GM21360 (cell line): ENCODE data around the gene SEPTIN5.
"Not testable (repeated sequence)": the region's sequence is repeated elsewhere in the genome, so short reads cannot be mapped to it uniquely, and the experiment has no call there.

Experiments used
- ATAC-seq: cut with Tn5 transposase; IDR thresholded peaks from one replicate; pipeline ENCODE4 v1.9.1; 2021; ENCODE audit warnings: mild to moderate bottlenecking, moderate library complexity; ENCODE audit not compliant: unreplicated experiment

SEPTIN5 gene

DNA sequence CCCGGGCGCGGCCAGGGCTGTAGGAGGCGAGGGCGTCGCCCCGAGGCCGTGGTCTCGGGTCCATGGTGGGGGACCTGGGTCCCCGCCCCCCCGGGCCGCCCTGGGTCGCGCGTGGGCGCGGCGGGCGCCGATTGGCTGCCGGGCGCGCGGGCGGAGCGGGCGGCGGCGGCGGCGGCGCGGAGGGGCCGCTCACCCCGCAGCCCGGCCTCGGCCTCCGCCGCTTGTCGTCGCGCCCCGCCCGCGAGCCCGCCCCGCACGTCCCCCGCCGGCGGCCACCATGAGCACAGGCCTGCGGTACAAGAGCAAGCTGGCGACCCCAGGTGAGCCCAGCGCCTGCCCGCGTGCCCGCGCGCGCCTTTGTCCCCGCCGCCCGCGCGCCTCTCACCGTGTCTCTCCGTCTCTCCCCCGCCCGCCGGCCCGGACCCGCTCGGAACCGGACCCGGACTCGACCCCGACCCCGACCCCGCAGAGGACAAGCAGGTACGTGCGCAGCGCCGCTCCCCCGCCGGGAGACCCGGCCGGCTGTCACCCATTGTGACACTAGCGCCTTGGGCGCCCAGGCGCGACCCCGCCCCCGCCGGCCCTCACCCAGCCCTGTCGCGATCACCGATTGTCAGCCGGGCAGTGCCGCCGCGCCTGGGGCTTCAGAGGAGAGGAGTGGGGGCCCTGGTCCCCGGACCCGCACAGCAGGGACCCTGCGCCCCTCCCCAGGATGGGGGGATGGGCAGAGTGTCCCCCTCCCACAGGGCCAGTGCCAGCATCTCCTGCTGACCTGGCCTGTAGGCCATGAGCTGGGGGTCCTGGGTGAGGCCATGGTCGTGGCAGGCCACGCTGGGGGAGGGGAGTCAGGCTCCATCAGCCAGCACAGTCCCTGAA, at the start of gene SEPTIN5:
Gene SEPTIN5 (plus strand): TSS at position 192 of the 876 bp plus-strand sequence. CDS start 86 bp downstream, at position 278.
- no peak for ATAC-seq

DNA sequence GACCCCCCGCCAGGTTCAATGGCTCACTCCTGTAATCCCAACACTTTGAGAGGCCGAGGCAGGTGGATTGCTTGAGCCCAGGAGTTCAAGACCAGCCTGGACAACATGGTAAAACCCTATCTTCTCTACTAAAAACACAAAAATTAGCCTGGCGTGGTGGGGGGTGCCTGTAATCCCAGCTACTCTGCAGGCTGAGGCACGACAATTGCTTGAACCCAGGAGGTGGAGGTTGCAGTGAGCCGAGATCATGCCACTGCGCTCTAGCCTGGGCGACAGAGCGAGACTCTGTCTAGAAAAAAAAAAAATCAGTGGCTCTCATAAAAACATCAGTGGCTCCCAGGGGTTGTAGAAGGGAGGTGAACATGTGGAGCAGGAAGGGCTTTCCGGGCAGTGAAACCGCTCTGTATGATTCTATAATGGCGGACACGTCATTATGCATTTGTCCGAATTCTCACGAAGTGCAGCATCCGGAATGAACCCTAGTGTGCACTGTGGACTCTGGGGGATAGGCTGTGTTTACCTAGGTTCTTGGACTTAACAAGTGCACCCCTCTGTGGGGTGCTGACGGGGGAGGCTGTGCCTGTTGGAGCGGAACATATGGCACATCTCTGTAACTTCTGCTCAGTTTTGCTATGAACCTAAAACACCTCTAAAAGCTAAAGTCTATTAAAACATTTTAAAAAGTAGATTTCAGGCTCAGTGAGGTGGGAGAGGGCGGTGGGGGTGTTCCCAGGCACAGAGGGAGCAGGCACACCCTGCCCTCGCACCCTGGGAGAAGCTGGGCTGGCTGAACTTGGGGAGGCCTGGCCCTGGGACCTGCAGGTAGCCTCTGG, 49.1 kb upstream of the SEPTIN5 start:
- ATAC-seq, result no peak

- ATAC-seq, result no peak
These were observed 48.3 kb upstream of the SEPTIN5 start for GRCh38 chr22:19665784-19666672.

DNA sequence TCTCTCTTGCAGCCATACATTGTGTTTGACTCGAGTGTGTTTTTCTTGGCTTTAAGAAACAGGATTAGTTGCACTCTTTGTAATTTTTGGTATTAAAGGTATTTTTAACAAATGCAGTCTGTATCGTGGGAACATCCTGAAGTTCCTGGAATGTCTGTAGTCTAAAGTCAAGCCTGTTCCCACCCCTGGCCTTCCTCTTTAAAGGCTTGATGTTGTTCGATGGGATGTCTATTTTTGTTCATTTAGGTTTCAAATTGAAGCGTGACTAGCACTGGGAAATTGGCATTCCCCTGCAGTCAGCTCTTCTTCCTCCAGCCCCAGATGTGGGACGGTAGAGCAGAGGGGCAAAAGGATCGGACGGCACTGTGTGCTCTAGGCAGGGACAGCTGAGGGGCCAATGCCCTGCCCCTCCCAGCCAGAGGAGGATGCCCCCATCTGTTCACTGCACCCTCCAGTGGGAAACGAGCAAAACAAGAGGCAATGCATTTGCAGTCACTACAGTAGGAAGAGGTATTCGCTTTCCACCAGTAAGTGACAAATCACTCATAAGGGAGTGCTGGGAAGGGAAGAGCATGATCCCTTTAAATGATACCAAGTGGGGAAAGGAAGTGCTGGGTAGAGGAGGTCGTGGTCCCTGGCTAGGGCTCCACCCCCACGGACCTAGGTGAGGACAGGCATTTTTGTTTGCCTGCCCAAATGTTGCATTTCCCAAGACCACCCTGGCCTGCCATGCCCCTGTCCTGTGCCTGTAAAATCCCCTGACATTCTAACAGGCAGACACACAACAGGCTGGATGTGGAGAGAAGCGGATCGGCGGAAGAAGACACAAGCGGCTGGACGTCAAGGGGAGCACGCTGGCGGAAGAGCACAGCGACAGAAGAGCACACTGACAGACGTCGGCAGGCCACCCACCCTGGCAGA, 47.4 kb upstream of the SEPTIN5 start:
- no peak for ATAC-seq

DNA sequence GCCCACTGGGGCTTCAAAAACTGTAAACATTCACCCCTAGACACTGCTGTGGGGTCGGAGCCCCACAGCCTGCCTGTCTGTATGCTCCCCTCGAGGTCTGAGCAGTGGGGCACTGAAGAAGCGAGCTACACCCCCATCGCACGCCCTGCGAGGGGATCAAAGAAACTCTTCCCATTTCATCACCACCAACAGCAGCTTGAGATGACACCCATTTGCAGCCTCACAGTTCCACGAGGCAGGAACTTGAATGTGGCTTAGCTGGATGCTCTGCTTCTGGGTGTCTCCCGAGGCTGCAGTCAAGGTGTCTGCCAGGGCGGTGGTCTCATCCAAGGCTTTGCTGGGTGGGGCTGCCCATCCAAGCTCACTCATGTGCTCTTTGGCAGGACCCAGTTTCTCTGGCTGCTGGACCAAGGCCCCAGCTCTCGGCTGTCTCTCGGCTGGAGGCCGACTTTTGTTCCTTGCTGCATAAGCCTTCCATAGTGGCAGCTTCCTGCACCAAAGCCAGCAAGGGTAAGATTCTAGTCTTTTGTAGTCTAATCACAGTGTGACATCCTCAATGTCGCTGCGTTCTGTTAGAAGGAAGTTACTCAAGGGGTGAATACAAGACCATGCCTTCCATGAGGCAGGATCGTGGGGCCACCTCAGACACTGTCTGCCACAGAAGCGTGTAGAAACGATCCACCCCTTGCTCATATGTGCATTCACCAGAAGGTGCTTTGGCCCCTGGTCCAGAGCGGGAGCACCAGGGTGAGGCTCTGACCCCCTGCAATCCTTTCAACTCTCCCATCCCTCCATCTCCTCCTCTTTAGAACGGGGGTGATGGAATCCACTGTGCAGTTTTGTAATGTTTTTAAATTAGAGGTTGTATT, 46.2 kb upstream of the SEPTIN5 start:
- ATAC-seq, result no peak

GRCh38 chr22:19668748-19669147, 45.6 kb upstream of the SEPTIN5 start:
- no peak for ATAC-seq

GRCh38 chr22:19669570-19669969, 44.7 kb upstream of the SEPTIN5 start:
- ATAC-seq, result no peak

GRCh38 chr22:19671316-19671715, 43.0 kb upstream of the SEPTIN5 start:
- no peak for ATAC-seq

- ATAC-seq, result no peak
These were observed 42.1 kb upstream of the SEPTIN5 start for GRCh38 chr22:19672054-19672776.

GRCh38 chr22:19673660-19674059, 40.6 kb upstream of the SEPTIN5 start:
- ATAC-seq, result no peak

DNA sequence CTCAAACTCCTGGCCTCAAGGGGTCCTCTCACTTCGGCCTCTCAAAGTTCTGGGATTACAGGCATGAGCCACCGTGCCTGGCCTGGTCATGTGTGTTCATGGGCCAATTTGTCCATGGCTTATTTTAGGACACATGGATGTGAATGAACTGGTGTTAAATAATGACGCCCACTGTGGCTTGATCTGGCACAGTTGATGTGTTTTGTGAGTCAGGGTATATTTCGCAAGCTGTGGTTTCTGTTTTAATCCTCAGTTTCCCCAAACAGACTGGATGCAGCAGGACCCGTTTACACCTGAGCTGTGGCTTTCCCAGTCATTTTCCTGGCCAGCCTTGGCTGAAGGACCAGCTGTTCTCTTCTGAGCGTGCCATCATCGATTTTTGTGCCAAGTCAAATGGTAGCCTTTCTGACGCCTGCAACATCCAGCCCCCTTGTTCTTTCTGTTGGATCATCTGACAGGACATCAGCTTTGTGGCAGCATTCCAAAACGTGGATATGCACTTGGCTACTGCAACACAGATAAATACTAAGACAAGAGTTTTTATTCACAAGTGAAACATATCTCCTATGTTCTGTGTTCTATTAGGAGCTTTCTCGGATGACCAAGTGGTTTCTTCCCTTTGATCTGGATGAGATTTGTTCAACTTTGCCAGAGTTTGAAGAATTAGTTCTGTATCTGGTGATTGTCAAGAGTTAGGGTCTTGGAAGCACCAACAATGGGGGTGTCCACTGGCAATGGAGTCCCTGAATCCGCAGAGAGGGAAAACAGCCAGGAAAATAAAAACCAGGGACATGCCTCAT, 40.0 kb upstream of the SEPTIN5 start:
- ATAC-seq, result no peak

DNA sequence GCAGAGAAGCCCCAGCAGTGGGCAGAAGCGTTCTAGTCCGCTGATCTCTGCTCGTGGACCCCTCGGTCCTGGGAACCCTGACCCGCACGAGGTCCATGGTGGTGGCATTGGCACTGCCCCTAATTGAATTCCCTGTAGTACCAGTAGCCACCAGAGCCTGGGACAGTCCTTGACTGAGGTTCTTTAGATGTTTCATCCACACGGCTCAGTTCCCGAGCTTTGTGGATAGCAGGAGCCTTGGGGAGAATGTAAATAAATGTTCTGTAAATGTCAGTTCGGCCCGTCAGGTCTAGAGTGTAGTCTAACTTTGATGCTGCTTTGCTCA, 39.4 kb upstream of the SEPTIN5 start:
- ATAC-seq, result no peak

- no peak for ATAC-seq
These were observed 38.9 kb upstream of the SEPTIN5 start for GRCh38 chr22:19675428-19675827.

DNA sequence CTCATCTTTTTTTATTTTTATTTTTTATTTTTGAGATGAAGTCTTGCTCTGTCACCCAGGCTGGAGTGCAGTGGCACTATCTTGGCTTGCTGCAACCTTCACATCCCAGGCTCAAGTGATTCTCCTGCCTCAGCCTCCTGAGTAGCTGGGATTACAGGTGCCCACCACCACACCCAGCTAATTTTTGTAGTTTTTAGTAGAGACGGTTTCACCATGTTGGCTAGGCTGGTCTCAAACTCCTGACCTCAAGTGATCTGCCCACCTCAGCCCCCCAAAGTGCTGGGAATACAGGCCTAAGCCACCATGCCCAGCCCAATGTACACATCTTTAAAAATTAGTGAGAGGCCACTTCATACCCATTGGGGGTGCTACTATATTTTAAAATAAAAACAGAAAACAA, 37.9 kb upstream of the SEPTIN5 start:
- not testable (repeated sequence) for ATAC-seq

DNA sequence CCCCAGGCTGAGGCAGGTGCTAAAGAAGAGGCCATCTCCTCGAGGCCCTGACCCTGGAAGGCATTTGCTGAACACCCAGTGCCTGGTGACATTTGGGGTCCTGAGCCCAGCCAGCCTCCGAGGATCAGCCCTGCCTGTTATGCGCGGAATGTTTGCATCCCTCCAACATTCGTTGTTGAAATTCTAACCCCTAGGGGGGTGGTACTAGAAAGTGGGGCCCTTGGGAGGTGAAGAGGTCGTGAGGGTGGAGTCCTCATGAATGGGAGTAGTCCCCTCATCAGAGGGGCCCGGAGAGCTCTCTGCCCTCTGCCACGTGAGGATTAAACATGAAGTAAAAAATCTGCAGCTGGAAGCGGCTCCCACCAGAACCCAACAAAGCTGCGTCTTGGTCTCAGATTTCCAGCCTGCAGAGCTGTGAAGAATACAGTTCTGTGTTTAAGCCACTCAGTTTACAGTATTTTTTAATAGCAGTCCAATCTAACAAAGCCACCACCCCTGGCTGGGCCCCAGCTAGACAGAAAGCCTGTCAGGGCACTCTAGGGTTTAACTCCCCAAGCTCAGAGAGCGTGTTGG, 35.3 kb upstream of the SEPTIN5 start:
- no peak for ATAC-seq

GRCh38 chr22:19679522-19680101, 34.7 kb upstream of the SEPTIN5 start:
- no peak for ATAC-seq
